H9 (cell line): ENCODE data around the gene EIF2AK2. TPM values are rescaled to one million over a fixed set of nuclear protein-coding genes. Genes with fewer than 3 reads are reported as not detected.

Experiments used
- DNase-seq: peaks from one replicate; pipeline ENCODE4 v3.0.0-alpha.2; 2017
- H2AFZ ChIP-seq: one replicate; pipeline ENCODE4 v1.6.1; 2013; ENCODE audit warnings: mild to moderate bottlenecking, low read length, control low read depth, moderate library complexity
- H2AK5ac ChIP-seq: 2 replicates; pipeline ENCODE4 v1.6.1; 2013; ENCODE audit warnings: low read length, control low read depth, mixed read lengths; ENCODE audit not compliant: insufficient read length
- H2BK120ac ChIP-seq: one replicate; pipeline ENCODE4 v1.6.1; 2013; ENCODE audit warnings: low read depth, mild to moderate bottlenecking, low read length, control low read depth, inconsistent platforms; ENCODE audit not compliant: poor library complexity, severe bottlenecking
- H2BK12ac ChIP-seq: 2 replicates; pipeline ENCODE4 v1.6.1; 2013; ENCODE audit warnings: low read length, control low read depth, mixed read lengths, low read depth; ENCODE audit not compliant: insufficient read length
- H2BK15ac ChIP-seq: 2 replicates; pipeline ENCODE4 v1.6.1; 2013; ENCODE audit warnings: low read depth, low read length, control low read depth
- H2BK20ac ChIP-seq: one replicate; pipeline ENCODE4 v1.6.1; 2013; ENCODE audit warnings: low read depth, mild to moderate bottlenecking, low read length, control low read depth, inconsistent platforms; ENCODE audit not compliant: poor library complexity, severe bottlenecking
- H2BK5ac ChIP-seq: 2 replicates; pipeline ENCODE4 v1.6.1; 2013; ENCODE audit warnings: low read length, control low read depth, mixed read lengths; ENCODE audit not compliant: insufficient read length
- H3K14ac ChIP-seq: 2 replicates; pipeline ENCODE4 v1.6.1; 2013; ENCODE audit warnings: low read length, control low read depth; ENCODE audit not compliant: insufficient read depth
- H3K18ac ChIP-seq: 2 replicates; pipeline ENCODE4 v1.6.1; 2013; ENCODE audit warnings: low read depth, mild to moderate bottlenecking, mixed read lengths, low read length, control low read depth; ENCODE audit not compliant: insufficient read length
- H3K23ac ChIP-seq: 2 replicates; pipeline ENCODE4 v1.6.1; 2013; ENCODE audit warnings: low read length, control low read depth, mixed read lengths, low read depth; ENCODE audit not compliant: insufficient read length
- H3K23me2 ChIP-seq: 2 replicates; pipeline ENCODE4 v1.6.1; 2013; ENCODE audit warnings: low read depth, mild to moderate bottlenecking, mixed read lengths, low read length, control low read depth; ENCODE audit not compliant: insufficient read length, poor library complexity, severe bottlenecking
- H3K27ac ChIP-seq: 2 replicates; pipeline ENCODE4 v1.5.1; 2013; ENCODE audit warnings: low read length, control low read depth, mixed read lengths, low read depth; ENCODE audit not compliant: insufficient read length
- H3K27me3 ChIP-seq: 2 replicates; pipeline ENCODE4 v1.6.1; 2013; ENCODE audit warnings: low read length, control low read depth, inconsistent platforms; ENCODE audit not compliant: insufficient read depth
- H3K4ac ChIP-seq: 2 replicates; pipeline ENCODE4 v1.6.1; 2013; ENCODE audit warnings: low read depth, mild to moderate bottlenecking, control low read depth, inconsistent platforms, low read length, moderate library complexity
- H3K4me1 ChIP-seq: 2 replicates; pipeline ENCODE4 v1.6.1; 2013; ENCODE audit warnings: low read length, control low read depth, inconsistent platforms; ENCODE audit not compliant: insufficient read depth
- H3K4me2 ChIP-seq: 2 replicates; pipeline ENCODE4 v1.6.1; 2013; ENCODE audit warnings: low read length, control low read depth, mixed read lengths; ENCODE audit not compliant: insufficient read length, insufficient read depth
- H3K56ac ChIP-seq: 2 replicates; pipeline ENCODE4 v1.6.1; 2013; ENCODE audit warnings: low read depth, mild to moderate bottlenecking, mixed read lengths, low read length, control low read depth; ENCODE audit not compliant: insufficient read length
- H3K79me1 ChIP-seq: 2 replicates; pipeline ENCODE4 v1.6.1; 2013; ENCODE audit warnings: low read depth, mild to moderate bottlenecking, moderate library complexity, low read length, control low read depth, inconsistent platforms; ENCODE audit not compliant: insufficient read depth, poor library complexity, severe bottlenecking
- H3K79me2 ChIP-seq: 2 replicates; pipeline ENCODE4 v1.6.1; 2013; ENCODE audit warnings: low read length, control low read depth, inconsistent platforms; ENCODE audit not compliant: insufficient read depth
- H3K9ac ChIP-seq: 2 replicates; pipeline ENCODE4 v1.6.1; 2013; ENCODE audit warnings: low read length, control low read depth, mixed read lengths; ENCODE audit not compliant: insufficient read length; ENCODE audit errors: extremely low read depth
- H3K9me3 ChIP-seq: one replicate; pipeline ENCODE4 v1.6.1; 2013; ENCODE audit warnings: low read depth, low read length, inconsistent platforms; ENCODE audit not compliant: control insufficient read depth
- H3T11ph ChIP-seq: one replicate; pipeline ENCODE4 v1.6.1; 2013; ENCODE audit warnings: mild to moderate bottlenecking, low read length, control low read depth, inconsistent platforms
- H4K20me1 ChIP-seq: one replicate; pipeline ENCODE4 v1.6.1; 2013; ENCODE audit not compliant: control insufficient read depth, insufficient read length, insufficient read depth
- H4K5ac ChIP-seq: 2 replicates; pipeline ENCODE4 v1.6.1; 2013; ENCODE audit warnings: low read depth, mild to moderate bottlenecking, mixed read lengths, low read length, control low read depth; ENCODE audit not compliant: insufficient read length
- H4K8ac ChIP-seq: replicated peaks from 2 replicates; pipeline ENCODE4 v1.6.1; 2013; ENCODE audit warnings: low read length, control low read depth, mixed read lengths, low read depth; ENCODE audit not compliant: insufficient read length
- H4K91ac ChIP-seq: 2 replicates; pipeline ENCODE4 v1.6.1; 2013; ENCODE audit warnings: low read depth, mild to moderate bottlenecking, moderate library complexity, mixed read lengths, low read length, control low read depth; ENCODE audit not compliant: insufficient read length
- H3K27ac Mint-ChIP-seq, 3 experiments: 2 replicates in 2 of 3; 3 replicates in 1 of 3; pipeline ENCODE4 v1.8.0; 2020 to 2021; ENCODE audit warnings: mixed read lengths in 3 of 3, mild to moderate bottlenecking in 1 of 3, moderate library complexity in 1 of 3
- H3K27me3 Mint-ChIP-seq: 2 replicates; pipeline ENCODE4 v1.8.0; 2021; ENCODE audit warnings: low read depth, mild to moderate bottlenecking, moderate library complexity, mixed read lengths
- H3K36me3 Mint-ChIP-seq, 3 experiments: 2 replicates in 2 of 3; 3 replicates in 1 of 3; pipeline ENCODE4 v1.8.0; 2020 to 2021; ENCODE audit warnings: low read depth in 3 of 3, mixed read lengths in 3 of 3; ENCODE audit not compliant: insufficient read depth in 1 of 3
- H3K4me1 Mint-ChIP-seq, 2 experiments: 2 replicates each; pipeline ENCODE4 v1.8.0; 2020; ENCODE audit warnings: mixed read lengths in 2 of 2
- H3K4me3 Mint-ChIP-seq, 2 experiments: 2 replicates in 1 of 2; 3 replicates in 1 of 2; pipeline ENCODE4 v1.8.0; 2020 to 2021; ENCODE audit warnings: mild to moderate bottlenecking in 2 of 2, mixed read lengths in 2 of 2, moderate library complexity in 1 of 2
- H3K9me3 Mint-ChIP-seq, 2 experiments: 2 replicates in 1 of 2; 3 replicates in 1 of 2; pipeline ENCODE4 v1.8.0; 2020; ENCODE audit warnings: mild to moderate bottlenecking in 2 of 2, mixed read lengths in 2 of 2, moderate library complexity in 1 of 2
- CTCF ChIP-seq: fragments of 200-600 bp; sonication (generic); conservative IDR thresholded peaks from 3 replicates; pipeline ENCODE4 v1.8.0; 2021; ENCODE audit warnings: antibody characterized with exemption, mild to moderate bottlenecking
- WGBS: extraction: QIAGEN DNeasy Blood & Tissue Kit; methylation state at CpG from one replicate; pipeline ENCODE4 v1.1.7; 2013; ENCODE audit warnings: missing lambda C conversion rate, low lambda C conversion rate, mixed read lengths; ENCODE audit not compliant: insufficient read length; ENCODE audit errors: extremely low coverage; 5-methylcytosine and 5-hydroxymethylcytosine counted together
- total RNA-seq: library from RNA; stranded (reverse); gene quantifications from 2 replicates; pipeline ENCODE4 v1.2.1, GENCODE V29; 2021

The EIF2AK2 gene
- total RNA-seq, 1 experiment from 2014 or later, result 55.7 TPM

GRCh38 chr2:37143974-37144373 is 12.8 kb downstream of the EIF2AK2 start:
- no peak overlapping the region for H3K27ac Mint-ChIP-seq
- H2BK12ac ChIP-seq, result no peak overlapping the region

More at GRCh38 chr2:37143974-37144373, 12.8 kb downstream of the EIF2AK2 start:
- H3K27ac ChIP-seq, result no peak overlapping the region
- no peaks in the 10 kb centered on the region for H3K9me3 Mint-ChIP-seq
- H3K79me1 ChIP-seq, result no peaks in the 10 kb centered on the region
- H4K91ac ChIP-seq, result no peak overlapping the region
- no peak for TF ChIP-seq CTCF
- H2AFZ ChIP-seq, result no peak overlapping the region
- H3K14ac ChIP-seq, result no peak overlapping the region
- H3K18ac ChIP-seq, result no peak overlapping the region
- WGBS, result no CpG with 5 or more reads among the region's 1 CpG
- H3K9me3 ChIP-seq, result no peaks in the 10 kb centered on the region
- H3K27me3 ChIP-seq, result no peaks in the 10 kb centered on the region
- DNase-seq, result no peak
- no peaks in the 10 kb centered on the region for H3K4me1 ChIP-seq
- no peak overlapping the region for H2BK120ac ChIP-seq
- H3K23me2 ChIP-seq, result no peaks in the 10 kb centered on the region
- no peak overlapping the region for H3T11ph ChIP-seq
- H3K4me3 Mint-ChIP-seq, result no peak overlapping the region
- H4K8ac ChIP-seq, result no peak overlapping the region
- peaks cover 16 to 68% (median 58%) of the 10 kb centered on the region in 3 experiments; a peak in 6 of 7 replicates for H3K36me3 Mint-ChIP-seq
- H3K56ac ChIP-seq, result no peak overlapping the region
- H3K4me2 ChIP-seq, result no peak overlapping the region
- no peak overlapping the region for H2BK15ac ChIP-seq
- H3K79me2 ChIP-seq, result no peaks in the 10 kb centered on the region
- H3K4ac ChIP-seq, result no peak overlapping the region
- H2BK20ac ChIP-seq, result no peak overlapping the region
- H3K9ac ChIP-seq, result no peak overlapping the region
- no peaks in the 10 kb centered on the region for H4K20me1 ChIP-seq
- H2BK5ac ChIP-seq, result no peak overlapping the region
- H3K23ac ChIP-seq, result no peak overlapping the region
- no peaks in the 10 kb centered on the region for H3K4me1 Mint-ChIP-seq
- H2AK5ac ChIP-seq, result no peak overlapping the region
- H4K5ac ChIP-seq, result no peak overlapping the region
- no peaks in the 10 kb centered on the region for H3K27me3 Mint-ChIP-seq
